ENCODE results near the gene PCDH15. TPM values are rescaled to one million over a fixed set of nuclear protein-coding genes. Genes with fewer than 3 reads are reported as not detected.

Gene PCDH15
- total and polyA plus RNA-seq, 2 of the 8 experiments (the other 6 are each of a cell fraction or from before 2014, with no cell fraction given), result 0.11 TPM; not detected in 1

- H2BK12ac ChIP-seq (ENCODE audit: low read depth, low read length), result no peak overlapping the region
- FAIRE-seq (no peak), DNase-seq (ENCODE audit: low read depth in 1 of 2, low spot score in 2 of 2) (no peak)
- H2BK20ac ChIP-seq (ENCODE audit: low read length), result no peak overlapping the region
- no peak overlapping the region for H4K8ac ChIP-seq (ENCODE audit: extremely low read depth, insufficient read depth, low read length)
- H3K79me1 ChIP-seq (ENCODE audit: low read depth, low read length), result no peaks in the 10 kb centered on the region
- no peaks in the 10 kb centered on the region for H3K9me3 ChIP-seq (ENCODE audit: insufficient read depth in 2 of 2, low read depth in 1 of 2, low read length in 1 of 2)
- POLR2A ChIA-PET (ENCODE audit: partially characterized antibody), result no interaction called here
- CTCF ChIA-PET (ENCODE audit: partially characterized antibody), result no interaction called here
- H3K18ac ChIP-seq (ENCODE audit: extremely low read depth, low read length), result no peak overlapping the region
- no peak overlapping the region for H2BK15ac ChIP-seq (ENCODE audit: low read length)
- WGBS, 2 experiments (ENCODE audit: extremely low coverage in 1 of 2, insufficient coverage in 1 of 2, insufficient read length in 1 of 2, insufficient replicate concordance in 2 of 2, low coverage in 1 of 2, low lambda C conversion rate in 2 of 2, missing lambda C conversion rate in 1 of 2), result 91% methylated on average over 5 of the region's 5 CpGs; no CpG with 5 or more reads in 1 of the 2 experiments
- H2BK120ac ChIP-seq (replicated peaks; ENCODE audit: low read depth, low read length), result no peak overlapping the region
- H2AFZ ChIP-seq (ENCODE audit: low read length), result no peak overlapping the region
- H3K36me3 ChIP-seq (ENCODE audit: control insufficient read depth in 2 of 4, insufficient read depth in 4 of 4, low read length in 3 of 4), result no peaks in the 10 kb centered on the region
- no peak overlapping the region for H4K91ac ChIP-seq (replicated peaks; ENCODE audit: insufficient read length, low read length)
- no peak overlapping the region for H2AK5ac ChIP-seq (ENCODE audit: low read depth, low read length)
- H3K56ac ChIP-seq (replicated peaks; ENCODE audit: insufficient read length, low read depth, low read length), result no peak overlapping the region
- H2BK5ac ChIP-seq (ENCODE audit: low read depth, low read length), result no peak overlapping the region
- no peaks in the 10 kb centered on the region for H3K4me1 ChIP-seq (replicated peaks in 1 of 4; ENCODE audit: control insufficient read depth in 3 of 4, insufficient read depth in 4 of 4, low read length in 3 of 4)
- no peak overlapping the region for H3K4ac ChIP-seq (replicated peaks; ENCODE audit: insufficient read length, low read depth, low read length)
- no peaks in the 10 kb centered on the region for H4K20me1 ChIP-seq (replicated peaks in 1 of 2; ENCODE audit: control insufficient read depth in 1 of 2, insufficient read depth in 2 of 2, low read length in 2 of 2)
- no peaks in the 10 kb centered on the region for H3K27me3 ChIP-seq (replicated peaks in 1 of 4; ENCODE audit: control insufficient read depth in 3 of 4, extremely low read depth in 1 of 4, insufficient read depth in 3 of 4, low read length in 3 of 4)
- no peak overlapping the region for H3K4me2 ChIP-seq (ENCODE audit: insufficient read depth in 1 of 2, low read depth in 2 of 2, low read length in 2 of 2)
- no peak overlapping the region for H4K5ac ChIP-seq (ENCODE audit: insufficient read length, low read depth, low read length)
- no peak overlapping the region for H3K9ac ChIP-seq (replicated peaks in 1 of 4; ENCODE audit: extremely low read depth in 1 of 4, low read depth in 3 of 4, low read length in 3 of 4)
- no peaks in the 10 kb centered on the region; the same call in 1 of the 2 replicates for H3K23me2 ChIP-seq (ENCODE audit: low read depth, low read length)
- no peak overlapping the region for H3K27ac ChIP-seq (ENCODE audit: low read depth, low read length)
- H3K23ac ChIP-seq (ENCODE audit: insufficient read length), result no peak overlapping the region
- no peak overlapping the region for H3K4me3 ChIP-seq (ENCODE audit: extremely low read depth in 1 of 4, insufficient read depth in 2 of 4, low read depth in 3 of 4, low read length in 4 of 4)
- no peak overlapping the region for H3K14ac ChIP-seq (ENCODE audit: insufficient read length)
- no peaks in the 10 kb centered on the region for H3K79me2 ChIP-seq (ENCODE audit: control insufficient read depth in 1 of 2, insufficient read depth in 2 of 2, low read length in 2 of 2)
- TF ChIP-seq NRF1 (IDR thresholded peaks at IDR 0.05; ENCODE audit: low read depth, low read length) (no peak), SAP30 (IDR thresholded peaks at IDR 0.05; ENCODE audit: insufficient read depth, insufficient replicate concordance, low read length) (no peak), SIRT6 (IDR thresholded peaks at IDR 0.05; ENCODE audit: low read length) (no peak), KDM4A (IDR thresholded peaks at IDR 0.05; ENCODE audit: low read depth, low read length, severe bottlenecking) (no peak), EP300 (IDR thresholded peaks at IDR 0.05; ENCODE audit: borderline replicate concordance in 1 of 2, low read depth in 2 of 2, low read length in 2 of 2) (no peak), BRCA1 (IDR thresholded peaks at IDR 0.05; ENCODE audit: low read depth, low read length) (no peak), SIN3A (conservative IDR thresholded peaks at IDR 0.05 in 1 of 2, IDR thresholded peaks at IDR 0.05 in 1 of 2; ENCODE audit: low read depth in 1 of 2, low read length in 2 of 2) (no peak), KDM5A (IDR thresholded peaks at IDR 0.05; ENCODE audit: low read length) (no peak), TCF12 (IDR thresholded peaks at IDR 0.05; ENCODE audit: low read depth, low read length) (no peak), SIX5 (IDR thresholded peaks at IDR 0.05; ENCODE audit: low read depth, low read length) (no peak), MAX (IDR thresholded peaks at IDR 0.05) (no peak), SUZ12 (IDR thresholded peaks at IDR 0.05; ENCODE audit: low read length) (no peak), RXRA (IDR thresholded peaks at IDR 0.05; ENCODE audit: insufficient read depth, low read depth, low read length) (no peak), CREB1 (IDR thresholded peaks at IDR 0.05) (no peak)
Measured at GRCh38 chr10:53939654-53940053, 861.4 kb downstream of the PCDH15 start.
